ENCODE data around the gene ZDHHC20.

DNA sequence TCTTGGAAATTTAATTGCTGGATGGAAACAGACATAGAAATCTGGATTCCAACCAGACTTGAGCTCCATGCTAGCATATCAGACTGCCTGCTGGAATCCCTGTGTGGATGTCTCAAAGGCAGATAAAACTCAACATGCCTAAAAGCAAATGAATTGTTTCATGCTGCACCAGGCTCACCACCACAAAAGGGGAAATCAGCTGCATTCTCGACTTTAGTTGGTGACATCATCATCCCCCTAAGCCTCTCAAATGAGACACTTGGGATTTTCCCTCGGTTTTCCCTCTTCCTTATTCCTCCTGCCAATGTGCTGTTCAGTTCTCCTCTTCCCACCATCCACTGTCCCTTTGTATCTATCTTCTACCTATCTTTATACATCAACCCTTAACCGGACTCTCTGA lies 134.3 kb downstream of the ZDHHC20 start:
- no peak for TF ChIP-seq POLR2A (IDR thresholded peaks at IDR 0.05; ENCODE audit: low read depth, low read length)
- TF ChIP-seq, protein P1, sequence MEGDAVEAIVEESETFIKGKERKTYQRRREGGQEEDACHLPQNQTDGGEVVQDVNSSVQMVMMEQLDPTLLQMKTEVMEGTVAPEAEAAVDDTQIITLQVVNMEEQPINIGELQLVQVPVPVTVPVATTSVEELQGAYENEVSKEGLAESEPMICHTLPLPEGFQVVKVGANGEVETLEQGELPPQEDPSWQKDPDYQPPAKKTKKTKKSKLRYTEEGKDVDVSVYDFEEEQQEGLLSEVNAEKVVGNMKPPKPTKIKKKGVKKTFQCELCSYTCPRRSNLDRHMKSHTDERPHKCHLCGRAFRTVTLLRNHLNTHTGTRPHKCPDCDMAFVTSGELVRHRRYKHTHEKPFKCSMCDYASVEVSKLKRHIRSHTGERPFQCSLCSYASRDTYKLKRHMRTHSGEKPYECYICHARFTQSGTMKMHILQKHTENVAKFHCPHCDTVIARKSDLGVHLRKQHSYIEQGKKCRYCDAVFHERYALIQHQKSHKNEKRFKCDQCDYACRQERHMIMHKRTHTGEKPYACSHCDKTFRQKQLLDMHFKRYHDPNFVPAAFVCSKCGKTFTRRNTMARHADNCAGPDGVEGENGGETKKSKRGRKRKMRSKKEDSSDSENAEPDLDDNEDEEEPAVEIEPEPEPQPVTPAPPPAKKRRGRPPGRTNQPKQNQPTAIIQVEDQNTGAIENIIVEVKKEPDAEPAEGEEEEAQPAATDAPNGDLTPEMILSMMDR (conservative IDR thresholded peaks at IDR 0.05; ENCODE audit: low read depth, low read length): no peak
- no peak for TF ChIP-seq RAD21 (IDR thresholded peaks at IDR 0.05; ENCODE audit: low read length)
- TF ChIP-seq NFE2L2 (IDR thresholded peaks at IDR 0.05; ENCODE audit: low read depth, low read length): no peak
- TF ChIP-seq RCOR1 (IDR thresholded peaks at IDR 0.05; ENCODE audit: insufficient replicate concordance, low read length): no peak
- TF ChIP-seq, protein P2, sequence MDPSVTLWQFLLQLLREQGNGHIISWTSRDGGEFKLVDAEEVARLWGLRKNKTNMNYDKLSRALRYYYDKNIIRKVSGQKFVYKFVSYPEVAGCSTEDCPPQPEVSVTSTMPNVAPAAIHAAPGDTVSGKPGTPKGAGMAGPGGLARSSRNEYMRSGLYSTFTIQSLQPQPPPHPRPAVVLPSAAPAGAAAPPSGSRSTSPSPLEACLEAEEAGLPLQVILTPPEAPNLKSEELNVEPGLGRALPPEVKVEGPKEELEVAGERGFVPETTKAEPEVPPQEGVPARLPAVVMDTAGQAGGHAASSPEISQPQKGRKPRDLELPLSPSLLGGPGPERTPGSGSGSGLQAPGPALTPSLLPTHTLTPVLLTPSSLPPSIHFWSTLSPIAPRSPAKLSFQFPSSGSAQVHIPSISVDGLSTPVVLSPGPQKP (IDR thresholded peaks at IDR 0.05; ENCODE audit: borderline replicate concordance, low read depth, low read length): no peak
- no peak for TF ChIP-seq MAZ (IDR thresholded peaks at IDR 0.05; ENCODE audit: borderline replicate concordance, low read depth, low read length)
- TF ChIP-seq RFX5 (IDR thresholded peaks at IDR 0.05; ENCODE audit: low read depth, low read length): no peak
- no peak for TF ChIP-seq CEBPB (IDR thresholded peaks at IDR 0.05; ENCODE audit: low read depth, low read length)
- no peak for TF ChIP-seq MXI1 (IDR thresholded peaks at IDR 0.05; ENCODE audit: borderline replicate concordance, low read depth, low read length)
- no peak for TF ChIP-seq SMC3 (IDR thresholded peaks at IDR 0.05; ENCODE audit: low read depth, low read length)
